ENCODE data around the gene NOTO. TPM values are rescaled to one million over a fixed set of nuclear protein-coding genes. Genes with fewer than 3 reads are reported as not detected.

Gene NOTO
- total RNA-seq, 1 donor from 2014 or later: not detected

- Mint-ChIP-seq H3K27ac (ENCODE audit: unreplicated experiment) (no peak overlapping the region), H3K27me3 (ENCODE audit: unreplicated experiment) (no peaks in the 10 kb centered on the region), H3K4me3 (ENCODE audit: unreplicated experiment) (no peak overlapping the region), H3K4me1 (ENCODE audit: low read depth, unreplicated experiment) (peaks cover 3% of the 10 kb centered on the region), H3K36me3 (ENCODE audit: unreplicated experiment) (no peaks in the 10 kb centered on the region), H3K9me3 (ENCODE audit: unreplicated experiment) (peaks cover 3% of the 10 kb centered on the region)
- no peak for DNase-seq
- no peak for TF ChIP-seq CTCF (IDR thresholded peaks at IDR 0.05; ENCODE audit: partially characterized antibody, unreplicated experiment)
These were observed 48.8 kb downstream of the NOTO start for GRCh38 chr2:73250872-73251846.

- H3K9me3 Mint-ChIP-seq (ENCODE audit: unreplicated experiment): peaks cover 3% of the 10 kb centered on the region
- peaks cover 3% of the 10 kb centered on the region for H3K4me1 Mint-ChIP-seq (ENCODE audit: low read depth, unreplicated experiment)
- no peak for TF ChIP-seq CTCF (IDR thresholded peaks at IDR 0.05; ENCODE audit: partially characterized antibody, unreplicated experiment)
- no peaks in the 10 kb centered on the region for H3K36me3 Mint-ChIP-seq (ENCODE audit: unreplicated experiment)
- H3K27me3 Mint-ChIP-seq (ENCODE audit: unreplicated experiment): no peaks in the 10 kb centered on the region
- no peak overlapping the region for H3K4me3 Mint-ChIP-seq (ENCODE audit: unreplicated experiment)
- H3K27ac Mint-ChIP-seq (ENCODE audit: unreplicated experiment): no peak overlapping the region
- no peak for DNase-seq
These were observed 50.1 kb downstream of the NOTO start for GRCh38 chr2:73252238-73253027.

GRCh38 chr2:73253400-73253799 lies 51.0 kb downstream of the NOTO start:
- DNase-seq: no peak
- H3K27me3 Mint-ChIP-seq (ENCODE audit: unreplicated experiment): no peaks in the 10 kb centered on the region
- no peaks in the 10 kb centered on the region for H3K36me3 Mint-ChIP-seq (ENCODE audit: unreplicated experiment)
- no peak overlapping the region for H3K27ac Mint-ChIP-seq (ENCODE audit: unreplicated experiment)
- no peak overlapping the region for H3K4me3 Mint-ChIP-seq (ENCODE audit: unreplicated experiment)
- no peak for TF ChIP-seq CTCF (IDR thresholded peaks at IDR 0.05; ENCODE audit: partially characterized antibody, unreplicated experiment)
- peaks cover 3% of the 10 kb centered on the region for H3K9me3 Mint-ChIP-seq (ENCODE audit: unreplicated experiment)
- peaks cover 3% of the 10 kb centered on the region for H3K4me1 Mint-ChIP-seq (ENCODE audit: low read depth, unreplicated experiment)

DNA sequence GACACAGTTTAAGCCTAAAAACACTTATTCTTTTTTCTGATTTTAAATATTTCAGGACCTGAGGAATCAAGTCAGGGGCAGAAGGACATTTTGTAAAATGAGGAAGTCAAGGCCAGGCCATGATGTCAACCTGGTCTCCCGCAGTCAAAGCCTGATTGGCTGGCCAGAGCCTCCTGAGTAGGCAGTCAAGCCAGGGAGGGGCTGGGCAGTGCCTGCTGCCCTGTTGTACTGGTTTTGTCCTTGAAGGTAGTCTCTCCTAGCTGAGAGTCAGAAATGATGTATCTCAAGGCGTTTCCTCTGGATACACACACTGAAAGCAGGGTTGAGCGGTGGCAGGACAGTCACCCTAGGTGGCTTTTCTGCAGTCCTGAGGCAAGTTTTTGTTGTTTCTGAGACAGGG lies 51.5 kb downstream of the NOTO start:
- Mint-ChIP-seq H3K4me1 (ENCODE audit: low read depth, unreplicated experiment) (peaks cover 3% of the 10 kb centered on the region), H3K36me3 (ENCODE audit: unreplicated experiment) (no peaks in the 10 kb centered on the region), H3K27ac (ENCODE audit: unreplicated experiment) (no peak overlapping the region), H3K4me3 (ENCODE audit: unreplicated experiment) (no peak overlapping the region), H3K27me3 (ENCODE audit: unreplicated experiment) (no peaks in the 10 kb centered on the region), H3K9me3 (ENCODE audit: unreplicated experiment) (peaks cover 3% of the 10 kb centered on the region)
- DNase-seq: no peak
- no peak for TF ChIP-seq CTCF (IDR thresholded peaks at IDR 0.05; ENCODE audit: partially characterized antibody, unreplicated experiment)
